ENCODE data around the gene HLF. TPM values are rescaled to one million over a fixed set of nuclear protein-coding genes. Genes with fewer than 3 reads are reported as not detected.

The HLF gene
- total and polyA plus RNA-seq, 2 of the 4 experiments (the other 2 are of a cell fraction): 0.18 TPM; not detected in 1

DNA sequence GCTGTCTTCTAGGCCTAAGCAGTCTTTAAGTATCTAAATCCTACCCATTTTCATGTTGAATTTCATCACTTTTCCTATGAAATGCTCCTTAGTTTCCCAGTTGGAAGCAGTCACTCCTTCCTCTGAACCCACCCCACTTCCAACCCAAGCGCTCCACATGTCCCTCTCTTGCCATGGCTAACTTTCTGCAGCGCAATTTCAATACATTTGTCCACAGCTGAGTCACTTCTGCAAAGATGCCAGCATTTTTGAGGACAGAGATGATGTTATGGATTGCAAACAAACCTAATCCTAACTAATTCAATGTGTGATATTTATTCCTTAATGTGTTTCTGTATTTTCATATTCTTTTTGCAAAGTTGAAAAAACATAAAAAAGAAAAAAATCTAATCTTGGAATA, 71.7 kb downstream of the HLF start:
- H3K9me3 ChIP-seq (ENCODE audit: control insufficient read depth, insufficient read depth, low read length): no peaks in the 10 kb centered on the region
- DNase-seq (no peak), ATAC-seq (ENCODE audit: low read depth) (no peak)
- in situ Hi-C loops (cut with MboI; ENCODE audit: low sequenced_read_pairs) (no loop called here), intact Hi-C loops (cut with micrococcal nuclease) (no loop called here), dilution Hi-C loops (cut with HindIII; ENCODE audit: low sequenced_read_pairs, unreplicated experiment) (no loop called here)
- no peak overlapping the region for H2BK15ac ChIP-seq (ENCODE audit: low read depth, low read length)
- no peak for TF ChIP-seq RAD21 (IDR thresholded peaks at IDR 0.05; ENCODE audit: low read length)
- TF ChIP-seq SMC3 (IDR thresholded peaks at IDR 0.05; ENCODE audit: low read depth, low read length): no peak
- TF ChIP-seq, protein P1, sequence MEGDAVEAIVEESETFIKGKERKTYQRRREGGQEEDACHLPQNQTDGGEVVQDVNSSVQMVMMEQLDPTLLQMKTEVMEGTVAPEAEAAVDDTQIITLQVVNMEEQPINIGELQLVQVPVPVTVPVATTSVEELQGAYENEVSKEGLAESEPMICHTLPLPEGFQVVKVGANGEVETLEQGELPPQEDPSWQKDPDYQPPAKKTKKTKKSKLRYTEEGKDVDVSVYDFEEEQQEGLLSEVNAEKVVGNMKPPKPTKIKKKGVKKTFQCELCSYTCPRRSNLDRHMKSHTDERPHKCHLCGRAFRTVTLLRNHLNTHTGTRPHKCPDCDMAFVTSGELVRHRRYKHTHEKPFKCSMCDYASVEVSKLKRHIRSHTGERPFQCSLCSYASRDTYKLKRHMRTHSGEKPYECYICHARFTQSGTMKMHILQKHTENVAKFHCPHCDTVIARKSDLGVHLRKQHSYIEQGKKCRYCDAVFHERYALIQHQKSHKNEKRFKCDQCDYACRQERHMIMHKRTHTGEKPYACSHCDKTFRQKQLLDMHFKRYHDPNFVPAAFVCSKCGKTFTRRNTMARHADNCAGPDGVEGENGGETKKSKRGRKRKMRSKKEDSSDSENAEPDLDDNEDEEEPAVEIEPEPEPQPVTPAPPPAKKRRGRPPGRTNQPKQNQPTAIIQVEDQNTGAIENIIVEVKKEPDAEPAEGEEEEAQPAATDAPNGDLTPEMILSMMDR (conservative IDR thresholded peaks at IDR 0.05; ENCODE audit: low read depth, low read length): no peak
- no peak for TF ChIP-seq NFE2L2 (IDR thresholded peaks at IDR 0.05; ENCODE audit: low read depth, low read length)
- TF ChIP-seq RFX5 (IDR thresholded peaks at IDR 0.05; ENCODE audit: low read depth, low read length): no peak
- no peak for TF ChIP-seq RCOR1 (IDR thresholded peaks at IDR 0.05; ENCODE audit: insufficient replicate concordance, low read length)
- no peak for TF ChIP-seq MAZ (IDR thresholded peaks at IDR 0.05; ENCODE audit: borderline replicate concordance, low read depth, low read length)
- no peak for TF ChIP-seq MAFK (IDR thresholded peaks at IDR 0.05; ENCODE audit: low read depth, low read length)
- TF ChIP-seq CHD1 (IDR thresholded peaks at IDR 0.05; ENCODE audit: low read depth, low read length): no peak
- no peak for TF ChIP-seq BHLHE40 (IDR thresholded peaks at IDR 0.05; ENCODE audit: low read depth, low read length)
- no peak for TF ChIP-seq FOS (IDR thresholded peaks at IDR 0.05; ENCODE audit: low read depth, low read length)
- TF ChIP-seq CEBPB (IDR thresholded peaks at IDR 0.05; ENCODE audit: low read depth, low read length): no peak
- TF ChIP-seq, protein P2, sequence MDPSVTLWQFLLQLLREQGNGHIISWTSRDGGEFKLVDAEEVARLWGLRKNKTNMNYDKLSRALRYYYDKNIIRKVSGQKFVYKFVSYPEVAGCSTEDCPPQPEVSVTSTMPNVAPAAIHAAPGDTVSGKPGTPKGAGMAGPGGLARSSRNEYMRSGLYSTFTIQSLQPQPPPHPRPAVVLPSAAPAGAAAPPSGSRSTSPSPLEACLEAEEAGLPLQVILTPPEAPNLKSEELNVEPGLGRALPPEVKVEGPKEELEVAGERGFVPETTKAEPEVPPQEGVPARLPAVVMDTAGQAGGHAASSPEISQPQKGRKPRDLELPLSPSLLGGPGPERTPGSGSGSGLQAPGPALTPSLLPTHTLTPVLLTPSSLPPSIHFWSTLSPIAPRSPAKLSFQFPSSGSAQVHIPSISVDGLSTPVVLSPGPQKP (IDR thresholded peaks at IDR 0.05; ENCODE audit: borderline replicate concordance, low read depth, low read length): no peak
- TF ChIP-seq, protein P3, sequence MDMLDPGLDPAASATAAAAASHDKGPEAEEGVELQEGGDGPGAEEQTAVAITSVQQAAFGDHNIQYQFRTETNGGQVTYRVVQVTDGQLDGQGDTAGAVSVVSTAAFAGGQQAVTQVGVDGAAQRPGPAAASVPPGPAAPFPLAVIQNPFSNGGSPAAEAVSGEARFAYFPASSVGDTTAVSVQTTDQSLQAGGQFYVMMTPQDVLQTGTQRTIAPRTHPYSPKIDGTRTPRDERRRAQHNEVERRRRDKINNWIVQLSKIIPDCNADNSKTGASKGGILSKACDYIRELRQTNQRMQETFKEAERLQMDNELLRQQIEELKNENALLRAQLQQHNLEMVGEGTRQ (IDR thresholded peaks at IDR 0.05; ENCODE audit: low read depth, low read length): no peak
- TF ChIP-seq POLR2A (IDR thresholded peaks at IDR 0.05; ENCODE audit: low read depth, low read length): no peak
- TF ChIP-seq MXI1 (IDR thresholded peaks at IDR 0.05; ENCODE audit: borderline replicate concordance, low read depth, low read length): no peak
- no peaks in the 10 kb centered on the region for H3K79me1 ChIP-seq (ENCODE audit: low read depth in 1 of 2, low read length in 2 of 2)
- no peak overlapping the region for H3K14ac ChIP-seq (replicated peaks; ENCODE audit: low read depth, low read length)
- no peak overlapping the region for H4K91ac ChIP-seq (ENCODE audit: insufficient read depth, low read depth, low read length)
- no peak overlapping the region for H3K4me2 ChIP-seq (ENCODE audit: low read depth, low read length)
- H3K4me1 ChIP-seq (ENCODE audit: control insufficient read depth, insufficient read depth, low read length): no peaks in the 10 kb centered on the region
- no peak overlapping the region for H2BK20ac ChIP-seq (ENCODE audit: low read depth, low read length)
- H4K8ac ChIP-seq (ENCODE audit: low read depth in 2 of 2, low read length in 2 of 2): no peak overlapping the region
- no peak overlapping the region for H3K27ac ChIP-seq (ENCODE audit: insufficient read depth, low read length)
- H3K27me3 ChIP-seq (ENCODE audit: control insufficient read depth, insufficient read depth, low read length): peaks cover 6% of the 10 kb centered on the region; the same call in 1 of the 2 replicates
- H3K56ac ChIP-seq (ENCODE audit: extremely low read depth, insufficient read depth, low read length): no peak overlapping the region
- H3K4me3 ChIP-seq (ENCODE audit: insufficient read depth, low read depth, low read length): no peak overlapping the region
- no peak overlapping the region for H2AK5ac ChIP-seq (ENCODE audit: low read depth, low read length)
- H3K18ac ChIP-seq (ENCODE audit: low read depth, low read length): no peak overlapping the region
- H3K36me3 ChIP-seq (ENCODE audit: control insufficient read depth, insufficient read depth, low read length): no peaks in the 10 kb centered on the region
- no peak overlapping the region for H2BK5ac ChIP-seq (ENCODE audit: low read depth, low read length, poor library complexity, severe bottlenecking)
- no peak overlapping the region for H4K5ac ChIP-seq (ENCODE audit: low read depth, low read length)
- no peak overlapping the region for H2AFZ ChIP-seq (replicated peaks; ENCODE audit: low read length, poor library complexity)
- POLR2A ChIA-PET (ENCODE audit: unreplicated experiment): no interaction called here
- H3K4ac ChIP-seq (ENCODE audit: low read depth, low read length): no peak overlapping the region
- no CpG with 5 or more reads among the region's 2 CpGs for WGBS, 2 experiments (ENCODE audit: extremely low coverage in 2 of 2, insufficient read length in 1 of 2)
- no peaks in the 10 kb centered on the region for H3K9me1 ChIP-seq (ENCODE audit: insufficient read depth, low read length)
- no peaks in the 10 kb centered on the region for H4K20me1 ChIP-seq (ENCODE audit: insufficient read depth, low read length)
- no TSS peak for BruUV-seq (replicated peaks)
- no peak overlapping the region for H2BK120ac ChIP-seq (ENCODE audit: low read depth, low read length)
- CTCF ChIA-PET: no interaction called here
- H3K9ac ChIP-seq (ENCODE audit: low read depth, low read length): no peak overlapping the region
- no peak overlapping the region for H3K23ac ChIP-seq (ENCODE audit: low read depth, low read length)
- no peak overlapping the region for H2AK9ac ChIP-seq (replicated peaks; ENCODE audit: low read depth, low read length, poor library complexity)

All from IMR-90 (cell line).